IMR-90 (cell line): ENCODE data around the gene OBP2A. TPM values are rescaled to one million over a fixed set of nuclear protein-coding genes. Genes with fewer than 3 reads are reported as not detected.

Experiments used
- ATAC-seq: fragments of 200-7000 bp; cut with Tn5 transposase; 2 replicates; pipeline ENCODE4 v1.9.1; 2020; ENCODE audit warnings: low read depth, mild to moderate bottlenecking, moderate library complexity
- BruUV-seq: library from RNA; stranded (reverse); fragments of 400-500 nt; replicated peaks from 2 replicates; lab custom pipeline; 2021; lab: Mats Ljungman, UMichigan
- CTCF ChIA-PET: fragments of 300-600 bp; formaldehyde crosslinking; extraction: SDS; loops from one replicate; lab custom pipeline; 2021; ENCODE audit warnings: antibody characterized with exemption; lab: Yijun Ruan, JAX
- POLR2A ChIA-PET: fragments of 300-600 bp; sonication (Branson Sonifier 250); formaldehyde crosslinking; loops from one replicate; lab custom pipeline; 2022; ENCODE audit warnings: antibody characterized with exemption; ENCODE audit not compliant: unreplicated experiment; lab: Charles Lee
- DNase-seq: peaks from one replicate; pipeline ENCODE4 v3.0.0; 2013
- H2AFZ ChIP-seq: replicated peaks from 2 replicates; pipeline ENCODE3; 2013; ENCODE audit warnings: low read length, mild to moderate bottlenecking; ENCODE audit not compliant: poor library complexity
- H2AK5ac ChIP-seq: 2 replicates; pipeline ENCODE4 v1.6.1; 2013; ENCODE audit warnings: low read depth, low read length, inconsistent platforms
- H2AK9ac ChIP-seq: replicated peaks from 2 replicates; pipeline ENCODE3; 2013; ENCODE audit warnings: mild to moderate bottlenecking, low read depth, low read length, moderate library complexity; ENCODE audit not compliant: poor library complexity
- H2BK120ac ChIP-seq: 2 replicates; pipeline ENCODE4 v1.6.1; 2013; ENCODE audit warnings: low read depth, low read length, inconsistent platforms
- H2BK15ac ChIP-seq: 3 replicates; pipeline ENCODE4 v1.6.1; 2013; ENCODE audit warnings: low read depth, low read length, inconsistent platforms
- H2BK20ac ChIP-seq: 2 replicates; pipeline ENCODE4 v1.6.1; 2013; ENCODE audit warnings: low read depth, mild to moderate bottlenecking, inconsistent platforms, low read length, moderate library complexity
- H2BK5ac ChIP-seq: 2 replicates; pipeline ENCODE4 v1.6.1; 2013; ENCODE audit warnings: mild to moderate bottlenecking, low read depth, low read length, inconsistent platforms; ENCODE audit not compliant: poor library complexity, severe bottlenecking
- H3K14ac ChIP-seq: replicated peaks from 2 replicates; pipeline ENCODE4 v1.6.1; 2013; ENCODE audit warnings: low read depth, low read length, inconsistent platforms
- H3K18ac ChIP-seq: 2 replicates; pipeline ENCODE4 v1.6.1; 2013; ENCODE audit warnings: low read depth, low read length, control low read depth
- H3K23ac ChIP-seq: 2 replicates; pipeline ENCODE4 v1.6.1; 2013; ENCODE audit warnings: low read depth, low read length, inconsistent platforms
- H3K27ac ChIP-seq: 2 replicates; pipeline ENCODE4 v1.5.1; 2013; ENCODE audit warnings: mild to moderate bottlenecking, control low read depth, low read length; ENCODE audit not compliant: insufficient read depth
- H3K27me3 ChIP-seq: 2 replicates; pipeline ENCODE4 v1.6.1; 2013; ENCODE audit warnings: low read length; ENCODE audit not compliant: control insufficient read depth, insufficient read depth
- H3K36me3 ChIP-seq: 2 replicates; pipeline ENCODE4 v1.6.1; 2013; ENCODE audit warnings: low read length, mixed read lengths; ENCODE audit not compliant: control insufficient read depth, insufficient read depth
- H3K4ac ChIP-seq: 2 replicates; pipeline ENCODE4 v1.6.1; 2013; ENCODE audit warnings: low read depth, low read length, inconsistent platforms
- H3K4me1 ChIP-seq: 2 replicates; pipeline ENCODE4 v1.6.1; 2013; ENCODE audit warnings: low read length, mixed read lengths; ENCODE audit not compliant: control insufficient read depth, insufficient read depth
- H3K4me2 ChIP-seq: 2 replicates; pipeline ENCODE4 v1.6.1; 2013; ENCODE audit warnings: low read depth, mild to moderate bottlenecking, control low read depth, low read length, moderate library complexity
- H3K4me3 ChIP-seq: 2 replicates; pipeline ENCODE4 v1.5.1; 2013; ENCODE audit warnings: low read depth, mild to moderate bottlenecking, control low read depth, low read length, moderate library complexity; ENCODE audit not compliant: insufficient read depth
- H3K56ac ChIP-seq: 2 replicates; pipeline ENCODE4 v1.6.1; 2013; ENCODE audit warnings: low read length, inconsistent platforms; ENCODE audit not compliant: insufficient read depth; ENCODE audit errors: extremely low read depth
- H3K79me1 ChIP-seq, 2 experiments: 2 replicates each; pipeline ENCODE4 v1.6.1; 2013; ENCODE audit warnings: low read length in 2 of 2, inconsistent platforms in 1 of 2, low read depth in 1 of 2
- H3K9ac ChIP-seq: 2 replicates; pipeline ENCODE4 v1.6.1; 2013; ENCODE audit warnings: low read depth, low read length, control low read depth
- H3K9me1 ChIP-seq: 2 replicates; pipeline ENCODE4 v1.6.1; 2013; ENCODE audit warnings: low read length, inconsistent platforms; ENCODE audit not compliant: insufficient read depth
- H3K9me3 ChIP-seq: 2 replicates; pipeline ENCODE4 v1.6.1; 2013; ENCODE audit warnings: low read length; ENCODE audit not compliant: control insufficient read depth, insufficient read depth
- H4K20me1 ChIP-seq: 2 replicates; pipeline ENCODE4 v1.6.1; 2013; ENCODE audit warnings: low read length, inconsistent platforms; ENCODE audit not compliant: insufficient read depth
- H4K5ac ChIP-seq: 2 replicates; pipeline ENCODE4 v1.6.1; 2013; ENCODE audit warnings: mild to moderate bottlenecking, low read depth, low read length, control low read depth
- H4K8ac ChIP-seq, 2 experiments: 2 replicates each; pipeline ENCODE4 v1.6.1; 2013; ENCODE audit warnings: low read depth in 2 of 2, low read length in 2 of 2, control low read depth in 1 of 2, inconsistent platforms in 1 of 2
- H4K91ac ChIP-seq: 2 replicates; pipeline ENCODE4 v1.6.1; 2013; ENCODE audit warnings: low read depth, low read length, inconsistent platforms; ENCODE audit not compliant: insufficient read depth
- BHLHE40 ChIP-seq: fragments of 150-350 bp; IDR thresholded peaks from 2 replicates; pipeline ENCODE4 v1.6.1; 2016; ENCODE audit warnings: mild to moderate bottlenecking, low read depth, low read length
- CEBPB ChIP-seq: IDR thresholded peaks from 2 replicates; pipeline ENCODE4 v1.6.1; 2012; ENCODE audit warnings: low read depth, low read length, improper control_type of control experiment
- CHD1 ChIP-seq: IDR thresholded peaks from 2 replicates; pipeline ENCODE4 v1.6.1; 2012; ENCODE audit warnings: low read depth, low read length, improper control_type of control experiment
- CTCF ChIP-seq: conservative IDR thresholded peaks from 2 replicates; pipeline ENCODE4 v1.5.1; 2012; ENCODE audit warnings: mild to moderate bottlenecking, low read depth, low read length, improper control_type of control experiment
- ELK1 ChIP-seq: fragments of 150-350 bp; IDR thresholded peaks from 2 replicates; pipeline ENCODE4 v1.6.1; 2016; ENCODE audit warnings: low read depth, mild to moderate bottlenecking, low read length, moderate library complexity, borderline replicate concordance
- FOS ChIP-seq: fragments of 150-350 bp; IDR thresholded peaks from 2 replicates; pipeline ENCODE4 v1.6.1; 2016; ENCODE audit warnings: low read depth, low read length
- MAFK ChIP-seq: IDR thresholded peaks from 2 replicates; pipeline ENCODE4 v1.6.1; 2012; ENCODE audit warnings: low read depth, low read length, improper control_type of control experiment
- MAZ ChIP-seq: IDR thresholded peaks from 2 replicates; pipeline ENCODE4 v1.6.1; 2012; ENCODE audit warnings: low read depth, mild to moderate bottlenecking, low read length, improper control_type of control experiment, moderate library complexity, borderline replicate concordance
- MXI1 ChIP-seq: IDR thresholded peaks from 2 replicates; pipeline ENCODE4 v1.6.1; 2012; ENCODE audit warnings: low read depth, mild to moderate bottlenecking, low read length, moderate library complexity, borderline replicate concordance
- NFE2L2 ChIP-seq: fragments of 150-350 bp; IDR thresholded peaks from 2 replicates; pipeline ENCODE4 v1.6.1; 2016; ENCODE audit warnings: low read depth, mild to moderate bottlenecking, low read length
- POLR2A ChIP-seq: IDR thresholded peaks from 2 replicates; pipeline ENCODE4 v1.6.1; 2012; ENCODE audit warnings: mild to moderate bottlenecking, low read depth, low read length
- RAD21 ChIP-seq: IDR thresholded peaks from 2 replicates; pipeline ENCODE4 v1.6.1; 2012; ENCODE audit warnings: low read length, improper control_type of control experiment
- RCOR1 ChIP-seq: IDR thresholded peaks from 2 replicates; pipeline ENCODE4 v1.6.1; 2012; ENCODE audit warnings: mild to moderate bottlenecking, low read length, improper control_type of control experiment; ENCODE audit not compliant: insufficient replicate concordance
- RFX5 ChIP-seq: IDR thresholded peaks from 2 replicates; pipeline ENCODE4 v1.8.0; 2012; ENCODE audit warnings: low read depth, mild to moderate bottlenecking, low read length, moderate library complexity
- SMC3 ChIP-seq: fragments of 150-350 bp; IDR thresholded peaks from 2 replicates; pipeline ENCODE4 v1.6.1; 2016; ENCODE audit warnings: low read depth, mild to moderate bottlenecking, antibody characterized with exemption, low read length, moderate library complexity
- USF2 ChIP-seq: fragments of 150-350 bp; IDR thresholded peaks from 2 replicates; pipeline ENCODE4 v1.6.1; 2017; ENCODE audit warnings: mild to moderate bottlenecking, antibody characterized with exemption, low read length, low read depth
- WGBS, 2 experiments: methylation state at CpG; one replicate each; pipeline versions ENCODE4 v1.1.5 to v1.1.7; 2013; ENCODE audit warnings: missing lambda C conversion rate in 2 of 2; ENCODE audit not compliant: insufficient read length in 1 of 2; ENCODE audit errors: extremely low coverage in 2 of 2; 5-methylcytosine and 5-hydroxymethylcytosine counted together
- dilution Hi-C: fragments of 300-500 bp; cut with HindIII; formaldehyde crosslinking; loops from one replicate; pipeline ENCODE4 v1.14.3; 2018; ENCODE audit warnings: low sequenced_read_pairs; ENCODE audit not compliant: unreplicated experiment
- in situ Hi-C: fragments of 300-500 bp; cut with MboI; formaldehyde crosslinking; loops from 3 replicates; pipeline ENCODE4 v1.14.3; 2019; ENCODE audit warnings: low sequenced_read_pairs, inconsistent platforms, mixed read lengths
- intact Hi-C: fragments of 100-400 bp; cut with micrococcal nuclease; formaldehyde crosslinking; loops from 2 replicates; pipeline ENCODE4 v1.10.0; 2022
- polyA plus RNA-seq, 3 experiments: library from polyadenylated mRNA; depleted of rRNA; stranded (reverse); fragments of >200 nt; gene quantifications; 2 replicates each; pipeline ENCODE4 v1.2.3, GENCODE V29; 2012; ENCODE audit warnings: low replicate concordance in 1 of 3
- total RNA-seq: library from RNA; depleted of rRNA; stranded (reverse); fragments of >200 nt; gene quantifications from 2 replicates; pipeline ENCODE4 v1.2.3, GENCODE V29; 2012

Gene OBP2A
- total and polyA plus RNA-seq, 2 of the 4 experiments (the other 2 are of a cell fraction): not detected

- no peak for ATAC-seq
- dilution Hi-C loops: no loop called here
Measured at GRCh38 chr9:135512241-135512603, 33.7 kb upstream of the OBP2A start.

More at GRCh38 chr9:135512241-135512603, 33.7 kb upstream of the OBP2A start:
- H3K9me3 ChIP-seq: no peaks in the 10 kb centered on the region
- no peak overlapping the region for H4K5ac ChIP-seq
- H3K27ac ChIP-seq: no peak overlapping the region
- no peaks in the 10 kb centered on the region for H4K20me1 ChIP-seq
- no peak overlapping the region for H2BK120ac ChIP-seq
- no peak for DNase-seq
- no peak overlapping the region for H3K4me2 ChIP-seq
- H3K27me3 ChIP-seq: peaks cover 2% of the 10 kb centered on the region; the same call in 1 of the 2 replicates
- H3K9ac ChIP-seq: no peak overlapping the region
- no peaks in the 10 kb centered on the region for H3K9me1 ChIP-seq
- intact Hi-C loops: no loop called here
- H4K8ac ChIP-seq: no peak overlapping the region
- H3K4me1 ChIP-seq: no peaks in the 10 kb centered on the region
- H3K4me3 ChIP-seq: no peak overlapping the region
- no peak overlapping the region for H3K14ac ChIP-seq
- H3K79me1 ChIP-seq: no peaks in the 10 kb centered on the region
- no peak overlapping the region for H2BK15ac ChIP-seq
- no peaks in the 10 kb centered on the region for H3K36me3 ChIP-seq
- H3K56ac ChIP-seq: no peak overlapping the region
- no peak overlapping the region for H2BK20ac ChIP-seq
- no TSS peak for BruUV-seq
- in situ Hi-C loops: no loop called here
- TF ChIP-seq NFE2L2: no peak
- TF ChIP-seq MAFK: no peak
- TF ChIP-seq RFX5: no peak
- no peak for TF ChIP-seq RCOR1
- TF ChIP-seq USF2: no peak
- no peak for TF ChIP-seq CHD1
- no peak for TF ChIP-seq SMC3
- no peak for TF ChIP-seq FOS
- TF ChIP-seq ELK1: no peak
- TF ChIP-seq CTCF: no peak
- TF ChIP-seq MAZ: no peak
- no peak for TF ChIP-seq POLR2A
- TF ChIP-seq MXI1: no peak
- no peak for TF ChIP-seq RAD21
- TF ChIP-seq BHLHE40: no peak
- TF ChIP-seq CEBPB: no peak
- ChIA-PET POLR2A (no interaction called here), CTCF (no interaction called here)
- no peak overlapping the region for H3K23ac ChIP-seq
- no peak overlapping the region for H2AK5ac ChIP-seq
- H2AFZ ChIP-seq: peak overlapping the region; percentile 11
- H2BK5ac ChIP-seq: no peak overlapping the region
- H3K4ac ChIP-seq: no peak overlapping the region
- H2AK9ac ChIP-seq: no peak overlapping the region
- H4K91ac ChIP-seq: no peak overlapping the region
- WGBS, 2 experiments: 34% methylated on average over 4 of the region's 10 CpGs; no CpG with 5 or more reads in 1 of the 2 experiments
- no peak overlapping the region for H3K18ac ChIP-seq
